HG02623 (cell line): ENCODE data around the gene CCNT2.
"Not testable (repeated sequence)": the region's sequence is repeated elsewhere in the genome, so short reads cannot be mapped to it uniquely, and the experiment has no call there.

Source experiments
- ATAC-seq: cut with Tn5 transposase; IDR thresholded peaks from one replicate; pipeline ENCODE4 v1.9.1; 2021; ENCODE audit warnings: moderate library complexity; ENCODE audit not compliant: unreplicated experiment

The CCNT2 gene

DNA sequence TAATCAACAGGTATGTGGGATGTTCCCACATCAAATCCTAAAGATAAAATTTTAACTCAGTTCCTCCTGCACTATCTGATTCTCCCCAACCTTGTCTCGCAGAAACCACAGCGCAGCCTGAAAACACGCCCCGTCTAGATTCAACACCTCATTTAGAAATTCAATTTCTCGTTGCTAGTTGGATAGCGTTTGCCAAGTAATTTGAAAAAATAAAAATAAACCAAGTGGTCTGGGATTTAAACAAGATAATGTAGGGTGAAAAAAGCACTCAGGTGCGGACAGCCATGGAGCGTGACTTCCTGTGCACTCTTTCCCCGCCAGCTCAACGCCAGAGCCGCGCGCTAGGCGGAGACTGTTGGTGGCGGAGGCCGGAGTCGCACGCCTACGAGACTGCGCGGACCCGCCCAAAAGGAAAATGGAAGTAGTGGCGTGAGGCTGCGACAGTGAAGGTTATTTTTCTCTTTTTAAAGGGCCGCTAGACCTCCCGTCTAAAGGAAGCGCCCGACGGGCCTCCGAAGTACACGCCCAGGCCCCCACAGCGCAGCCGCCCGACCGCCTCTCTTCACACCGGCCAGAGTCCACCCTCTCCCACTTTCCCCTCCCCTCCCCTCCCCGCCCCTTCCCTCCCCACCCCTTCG, 615 bp upstream of the CCNT2 start:
- ATAC-seq, result peak; percentile 75

DNA sequence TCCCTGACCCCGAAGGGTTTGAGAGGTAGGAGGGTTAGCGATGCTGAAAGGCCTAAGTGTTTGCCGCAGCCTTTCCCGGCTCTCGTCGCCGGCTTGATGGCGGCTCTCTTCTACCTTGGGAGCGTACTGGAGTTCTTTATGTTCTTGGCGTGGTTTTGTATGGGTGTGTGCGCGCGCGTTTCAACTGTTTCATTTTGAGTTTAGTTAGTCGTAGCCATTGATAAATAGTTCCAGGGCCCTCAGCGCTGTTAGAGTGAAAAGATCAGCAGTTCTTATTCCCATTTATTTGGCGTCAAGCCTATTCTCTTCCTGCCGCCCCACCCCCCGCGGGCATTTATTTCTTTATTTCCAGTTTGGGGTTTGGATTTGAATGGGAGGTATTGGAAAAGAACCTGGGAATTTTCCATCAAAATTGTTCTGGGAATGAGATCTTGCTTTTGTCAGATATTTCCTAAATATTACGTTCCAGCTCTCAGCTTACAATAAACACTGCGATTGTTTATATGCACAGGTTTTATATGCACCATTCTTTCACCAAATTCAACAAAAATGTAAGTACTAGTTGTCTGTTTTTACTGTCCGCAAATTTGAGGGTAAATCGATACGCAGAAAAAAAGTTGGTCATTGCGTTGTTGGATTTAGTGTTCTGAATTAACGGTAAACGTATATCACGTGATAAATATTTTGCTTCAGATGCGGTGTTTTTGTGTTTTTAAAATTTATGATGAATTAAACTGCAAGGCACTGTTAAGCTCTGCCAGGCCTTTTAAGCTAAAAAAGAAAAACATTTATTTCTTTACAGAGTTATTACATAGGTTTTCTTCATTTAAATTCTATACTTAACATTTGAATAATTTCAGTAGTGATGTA, 954 bp downstream of the CCNT2 start:
- no peak for ATAC-seq

GRCh38 chr2:134924912-134925311, 6.3 kb downstream of the CCNT2 start:
- ATAC-seq, result no peak

GRCh38 chr2:134926231-134926931, 7.8 kb downstream of the CCNT2 start:
- no peak for ATAC-seq

DNA sequence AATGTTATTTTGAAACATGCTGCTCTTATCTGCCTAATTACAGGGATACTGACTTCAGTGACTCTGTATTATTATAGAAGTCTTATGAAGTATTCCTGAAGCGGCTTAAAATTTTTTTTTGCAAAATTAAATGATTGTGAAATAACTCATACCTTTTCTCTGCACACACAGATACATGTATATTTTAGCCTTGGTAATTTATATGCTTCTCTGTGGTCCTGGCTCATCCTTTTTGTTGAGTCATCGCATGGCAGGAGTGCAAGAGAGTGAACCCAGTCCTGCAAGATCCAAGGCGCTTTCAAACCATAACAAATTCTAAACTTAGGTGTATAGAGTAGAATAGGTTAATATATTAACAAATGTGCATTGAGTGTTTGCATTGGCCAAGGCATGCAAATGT, 8.6 kb downstream of the CCNT2 start:
- no peak for ATAC-seq

DNA sequence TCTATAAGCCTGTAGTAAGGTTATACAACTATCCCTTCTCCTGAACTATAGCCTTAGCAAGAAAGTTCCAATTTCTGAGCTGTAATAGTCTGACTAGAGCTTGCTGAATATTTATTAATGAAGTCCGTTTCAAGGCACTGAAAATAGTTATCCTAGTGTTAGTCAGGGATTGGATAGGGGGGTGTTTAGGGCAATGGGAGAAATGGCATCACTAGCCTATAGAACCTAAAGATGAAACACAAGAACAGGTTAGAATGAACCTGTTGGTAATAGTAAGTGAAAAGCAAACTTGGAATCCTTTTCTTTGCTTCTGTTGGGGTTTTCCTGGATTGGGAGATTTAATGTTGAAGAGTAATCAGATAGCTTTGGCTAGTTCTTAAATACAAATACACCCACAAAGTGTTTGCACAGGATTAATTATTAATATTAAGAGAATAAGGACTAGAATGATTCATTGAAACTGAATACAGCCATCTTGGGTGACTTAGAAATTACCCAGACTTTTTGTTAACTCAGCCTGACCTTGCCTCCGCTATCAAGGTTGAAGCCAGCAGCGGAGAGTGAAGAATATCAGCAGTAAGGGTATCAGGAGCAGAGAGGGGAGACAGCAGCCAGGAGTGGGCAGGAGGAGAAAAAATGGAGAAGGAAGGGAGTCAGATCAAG, 14.4 kb downstream of the CCNT2 start:
- no peak for ATAC-seq

DNA sequence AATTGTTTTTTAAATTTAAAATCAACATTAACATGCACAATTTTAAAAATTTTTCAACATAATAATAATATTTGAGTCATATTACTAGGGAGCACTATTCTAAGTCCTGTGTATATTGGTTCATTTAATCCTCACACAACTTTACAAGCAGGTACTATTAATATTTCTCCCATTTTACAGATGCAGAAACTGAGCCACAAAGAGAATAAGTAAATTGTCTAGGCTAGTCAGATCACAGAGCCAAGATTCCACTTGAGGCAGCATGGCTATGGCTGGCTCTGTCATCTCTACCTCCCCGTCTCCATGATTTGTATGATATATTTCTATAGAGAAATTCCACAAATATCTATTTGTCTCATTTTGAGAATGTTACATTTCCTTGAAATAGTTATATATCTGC, 15.1 kb downstream of the CCNT2 start:
- ATAC-seq, result no peak

DNA sequence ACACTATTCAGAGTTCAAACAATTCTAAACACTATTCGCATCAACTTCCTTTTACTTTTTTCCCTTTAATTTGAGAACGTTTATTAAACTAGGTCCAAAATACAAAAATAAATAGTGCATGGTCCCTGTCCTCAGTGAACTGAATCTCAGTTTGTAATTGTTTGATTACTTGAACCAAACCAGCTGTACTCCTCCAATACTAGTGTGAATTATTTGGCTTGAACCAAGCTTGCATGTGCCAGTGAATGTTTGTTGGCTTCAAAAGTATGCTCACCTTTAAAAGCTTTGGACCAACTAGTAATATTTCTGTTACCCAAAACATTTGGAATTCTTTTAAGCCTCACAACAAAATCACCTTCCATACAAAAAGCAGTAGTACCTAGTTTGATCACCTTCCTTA, 15.5 kb downstream of the CCNT2 start:
- no peak for ATAC-seq

GRCh38 chr2:134934641-134935040, 16.0 kb downstream of the CCNT2 start:
- ATAC-seq, result no peak

DNA sequence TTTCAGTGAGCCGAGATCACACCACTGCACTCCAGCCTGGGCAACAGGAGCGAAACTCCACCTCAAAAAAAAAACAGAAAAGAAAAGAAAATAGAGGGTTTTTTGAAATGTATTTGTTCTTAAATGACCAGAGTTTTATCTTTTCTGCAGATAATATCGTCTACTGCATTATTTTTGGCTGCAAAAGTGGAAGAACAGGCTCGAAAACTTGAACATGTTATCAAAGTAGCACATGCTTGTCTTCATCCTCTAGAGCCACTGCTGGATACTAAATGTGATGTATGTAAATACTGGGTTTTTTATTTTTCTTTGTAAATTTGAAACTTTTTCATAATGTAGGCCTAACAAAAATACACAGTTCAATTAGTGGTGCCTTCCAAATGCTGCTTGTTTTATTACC, 18.1 kb downstream of the CCNT2 start:
- ATAC-seq, result no peak

- ATAC-seq, result peak; percentile 78
Measured at GRCh38 chr2:134943540-134943939, 24.9 kb downstream of the CCNT2 start.

DNA sequence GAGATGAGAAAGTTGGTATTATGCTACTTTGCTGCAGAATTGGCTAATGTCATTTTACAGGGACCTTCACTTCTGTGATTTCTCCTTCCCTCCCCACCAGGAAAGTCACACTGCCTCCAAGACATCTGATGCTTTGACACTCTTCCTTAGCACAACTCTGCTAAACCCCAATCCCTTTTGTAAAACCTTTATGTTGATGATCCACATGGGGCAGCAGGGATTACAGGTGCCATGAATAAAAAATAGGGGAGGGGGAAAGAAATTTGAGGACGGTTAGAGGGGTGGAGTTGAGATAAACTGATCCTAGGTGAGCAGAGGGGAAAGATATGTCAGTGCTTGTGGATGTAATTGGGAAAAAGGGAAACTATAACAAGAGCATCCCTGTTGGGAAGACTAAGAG, 26.4 kb downstream of the CCNT2 start:
- ATAC-seq, result no peak

DNA sequence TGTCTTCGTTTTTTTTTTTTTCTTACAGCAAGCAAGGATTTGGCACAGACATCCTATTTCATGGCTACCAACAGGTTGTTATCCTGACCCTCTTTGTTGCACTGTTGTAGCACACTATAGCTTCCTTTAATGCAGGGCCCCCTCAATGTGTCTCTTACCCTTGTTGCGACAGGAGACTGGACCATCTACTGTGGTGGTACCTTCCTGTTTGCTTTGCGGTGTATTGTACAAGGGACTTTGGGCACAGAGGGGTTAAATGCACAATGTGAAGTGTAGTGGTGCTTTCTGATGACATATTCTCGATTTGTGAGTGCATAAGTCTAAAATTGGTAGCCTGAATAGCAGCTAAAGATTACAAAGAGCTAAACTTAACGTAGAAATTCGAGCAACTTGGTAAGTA, 27.5 kb downstream of the CCNT2 start:
- no peak for ATAC-seq

- no peak for ATAC-seq
Measured at GRCh38 chr2:134949981-134950708, 31.5 kb downstream of the CCNT2 start.

- ATAC-seq, result no peak
Measured at GRCh38 chr2:134950886-134951285, 32.3 kb downstream of the CCNT2 start.

DNA sequence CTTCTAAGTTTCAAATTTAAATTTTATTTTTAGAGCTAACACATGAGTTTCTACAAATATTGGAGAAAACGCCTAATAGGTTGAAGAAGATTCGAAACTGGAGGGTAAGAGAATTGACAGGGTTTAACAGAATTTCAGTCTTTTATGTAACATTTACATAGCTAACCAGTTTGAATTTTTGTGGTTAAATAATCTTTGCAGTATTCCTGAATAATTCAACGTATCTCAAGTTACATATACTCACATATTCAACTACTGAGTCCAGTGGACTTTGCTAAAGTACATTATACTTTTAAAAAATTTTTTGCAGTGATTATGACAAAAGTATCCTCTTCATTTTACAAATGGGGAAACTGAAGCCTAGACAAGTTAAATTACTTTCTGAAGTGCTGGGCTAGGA, 34.0 kb downstream of the CCNT2 start:
- ATAC-seq, result no peak

DNA sequence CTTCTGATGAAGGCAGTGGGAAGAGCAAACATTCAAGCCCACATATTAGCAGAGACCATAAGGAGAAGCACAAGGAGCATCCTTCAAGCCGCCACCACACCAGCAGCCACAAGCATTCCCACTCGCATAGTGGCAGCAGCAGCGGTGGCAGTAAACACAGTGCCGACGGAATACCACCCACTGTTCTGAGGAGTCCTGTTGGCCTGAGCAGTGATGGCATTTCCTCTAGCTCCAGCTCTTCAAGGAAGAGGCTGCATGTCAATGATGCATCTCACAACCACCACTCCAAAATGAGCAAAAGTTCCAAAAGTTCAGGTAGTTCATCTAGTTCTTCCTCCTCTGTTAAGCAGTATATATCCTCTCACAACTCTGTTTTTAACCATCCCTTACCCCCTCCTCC, 35.4 kb downstream of the CCNT2 start:
- no peak for ATAC-seq

- no peak for ATAC-seq
Measured at GRCh38 chr2:134955744-134956143, 37.1 kb downstream of the CCNT2 start.

GRCh38 chr2:134957477-134957876, 38.9 kb downstream of the CCNT2 start:
- ATAC-seq, result no peak

DNA sequence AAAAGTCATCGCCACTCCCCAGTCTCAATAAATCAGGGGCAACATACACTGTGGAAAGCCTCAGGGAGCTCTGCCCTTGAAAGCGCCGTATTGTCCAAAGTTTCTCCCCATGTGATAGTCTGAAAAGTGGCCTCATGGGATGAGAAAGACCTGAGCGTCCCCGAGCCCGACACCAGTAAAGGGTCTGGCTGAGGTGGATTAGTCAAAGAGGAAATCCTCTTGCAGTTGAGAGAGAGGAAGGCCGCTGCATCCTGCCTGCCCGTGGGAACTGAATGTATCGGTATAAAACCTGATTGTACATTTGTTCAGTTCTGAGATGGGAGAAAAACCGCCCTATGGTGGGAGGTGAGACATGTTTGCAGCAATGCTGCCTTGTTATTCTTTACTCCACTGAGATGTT, 48.5 kb downstream of the CCNT2 start:
- ATAC-seq, result not testable (repeated sequence)
